OCI-LY3 (cell line): ENCODE data around the gene CATSPERE.
"Not testable (repeated sequence)": the region's sequence is repeated elsewhere in the genome, so short reads cannot be mapped to it uniquely, and the experiment has no call there.

ENCODE experiments used
- H2AFZ ChIP-seq: fragments of 200-600, 300-600 bp; shearing (Covaris generic); 2 replicates; pipeline ENCODE4 v1.6.0; 2014; ENCODE audit warnings: antibody characterized with exemption, low read depth, low read length
- H3K27ac ChIP-seq: fragments of 200-600, 300-600 bp; sonication (generic); 2 replicates; pipeline ENCODE4 v1.5.1; 2014; ENCODE audit warnings: mild to moderate bottlenecking, low read length, moderate library complexity, mixed read lengths
- H3K27me3 ChIP-seq: fragments of 200-600, 300-600 bp; sonication (generic); 2 replicates; pipeline ENCODE4 v1.6.1; 2014; ENCODE audit warnings: low read depth, low read length, mixed read lengths
- H3K36me3 ChIP-seq: fragments of 200-600, 300-600 bp; sonication (generic); replicated peaks from 2 replicates; pipeline ENCODE3; 2014; ENCODE audit warnings: low read depth, low read length, mixed read lengths
- H3K4me1 ChIP-seq: fragments of 300-600, 200-600 bp; sonication (generic); 2 replicates; pipeline ENCODE4 v1.6.1; 2014; ENCODE audit warnings: low read length, mixed read lengths
- H3K4me2 ChIP-seq: fragments of 200-600, 300-600 bp; sonication (generic); 2 replicates; pipeline ENCODE4 v1.6.1; 2014; ENCODE audit warnings: low read length, mixed read lengths
- H3K4me3 ChIP-seq: fragments of 300-600, 200-600 bp; sonication (generic); 2 replicates; pipeline ENCODE4 v1.5.1; 2014; ENCODE audit warnings: antibody characterized with exemption, mild to moderate bottlenecking, low read length, moderate library complexity
- H3K79me2 ChIP-seq: fragments of 300-600, 200-600 bp; shearing (Covaris generic); 2 replicates; pipeline ENCODE4 v1.6.1; 2014; ENCODE audit warnings: mild to moderate bottlenecking, low read length, mixed read lengths
- H3K9ac ChIP-seq: fragments of 300-600, 200-600 bp; shearing (Covaris generic); 2 replicates; pipeline ENCODE4 v1.6.0; 2014; ENCODE audit warnings: mild to moderate bottlenecking, low read length, moderate library complexity
- H3K9me3 ChIP-seq: fragments of 200-600, 300-600 bp; shearing (Covaris generic); 2 replicates; pipeline ENCODE4 v1.6.1; 2014; ENCODE audit warnings: low read length, mixed read lengths; ENCODE audit not compliant: insufficient read depth
- H4K20me1 ChIP-seq: fragments of 200-600, 300-600 bp; sonication (generic); 2 replicates; pipeline ENCODE4 v1.6.1; 2016; ENCODE audit warnings: low read length, mixed read lengths; ENCODE audit not compliant: insufficient read depth
- CTCF ChIP-seq: fragments of 200-600, 300-600 bp; sonication (generic); IDR thresholded peaks from 2 replicates; pipeline ENCODE4 v1.5.1; 2014; ENCODE audit warnings: antibody characterized with exemption, low read length, low read depth
- EZH2phosphoT487 ChIP-seq: fragments of 200-600 bp; shearing (Covaris generic); IDR thresholded peaks from 2 replicates; pipeline ENCODE4 v1.6.1; 2018; ENCODE audit warnings: antibody characterized with exemption, mixed run types, low read depth

Gene CATSPERE

GRCh38 chr1:244659694-244660093, 198.6 kb downstream of the CATSPERE start:
- H3K36me3 ChIP-seq: peaks cover 41% of the 10 kb centered on the region
- H3K27ac ChIP-seq: no peak overlapping the region
- H3K4me3 ChIP-seq: no peak overlapping the region

GRCh38 chr1:244660595-244660994, 199.5 kb downstream of the CATSPERE start:
- Histone ChIP-seq H3K27ac (no peak overlapping the region), H4K20me1 (peaks cover 40% of the 10 kb centered on the region), H3K4me2 (no peak overlapping the region), H3K36me3 (peaks cover 41% of the 10 kb centered on the region), H3K4me3 (no peak overlapping the region), H3K27me3 (no peaks in the 10 kb centered on the region), H3K9me3 (no peaks in the 10 kb centered on the region), H3K9ac (no peak overlapping the region), H3K79me2 (peaks cover 86% of the 10 kb centered on the region), H3K4me1 (no peaks in the 10 kb centered on the region), H2AFZ (no peak overlapping the region)
- TF ChIP-seq CTCF (no peak), EZH2phosphoT487 (no peak)

More at GRCh38 chr1:244659694-244660093, 198.6 kb downstream of the CATSPERE start:
- H3K79me2 ChIP-seq: peaks cover 86% of the 10 kb centered on the region
- no peak for TF ChIP-seq EZH2phosphoT487
- TF ChIP-seq CTCF: no peak
- H3K27me3 ChIP-seq: no peaks in the 10 kb centered on the region
- no peak overlapping the region for H3K4me2 ChIP-seq
- H4K20me1 ChIP-seq: peaks cover 41% of the 10 kb centered on the region
- no peak overlapping the region for H3K9ac ChIP-seq
- no peak overlapping the region for H2AFZ ChIP-seq
- H3K9me3 ChIP-seq: no peaks in the 10 kb centered on the region
- peaks cover 9% of the 10 kb centered on the region for H3K4me1 ChIP-seq

GRCh38 chr1:244661569-244662312, 200.7 kb downstream of the CATSPERE start:
- not testable (repeated sequence) for H3K27me3 ChIP-seq, H3K4me1 ChIP-seq, H3K9me3 ChIP-seq, H3K4me2 ChIP-seq, H3K4me3 ChIP-seq, H3K27ac ChIP-seq, H3K9ac ChIP-seq, H2AFZ ChIP-seq
- H3K36me3 ChIP-seq: peaks cover 36% of the 10 kb centered on the region
- H4K20me1 ChIP-seq: peaks cover 36% of the 10 kb centered on the region
- H3K79me2 ChIP-seq: peaks cover 88% of the 10 kb centered on the region

- H3K4me1 ChIP-seq: no peaks in the 10 kb centered on the region
- peaks cover 88% of the 10 kb centered on the region for H3K79me2 ChIP-seq
- H3K9me3 ChIP-seq: no peaks in the 10 kb centered on the region
- H3K9ac ChIP-seq: no peak overlapping the region
- H3K27ac ChIP-seq: no peak overlapping the region
- H3K4me2 ChIP-seq: no peak overlapping the region
- H3K27me3 ChIP-seq: no peaks in the 10 kb centered on the region
- H3K36me3 ChIP-seq: peaks cover 28% of the 10 kb centered on the region
- H2AFZ ChIP-seq: no peak overlapping the region
- H3K4me3 ChIP-seq: no peak overlapping the region
- TF ChIP-seq EZH2phosphoT487 (no peak), CTCF (no peak)
- H4K20me1 ChIP-seq: peaks cover 35% of the 10 kb centered on the region
These were observed 201.5 kb downstream of the CATSPERE start for GRCh38 chr1:244662599-244662998.
